GM12892 (cell line): ENCODE data around the gene CS.

ENCODE experiments used
- DNase-seq: peaks from one replicate; pipeline ENCODE4 v3.0.0; 2011; ENCODE audit not compliant: insufficient read length
- FAIRE-seq: peaks from 2 replicates; lab custom pipeline; 2011; peaks lifted over from hg19 to GRCh38; lab: Jason Lieb, UNC
- POLR2A ChIP-seq: IDR thresholded peaks from 2 replicates; pipeline ENCODE4 v1.6.1; 2011; ENCODE audit warnings: low read depth, low read length, control low read depth
- POLR2AphosphoS5 ChIP-seq: IDR thresholded peaks from 2 replicates; pipeline ENCODE4 v1.6.1; 2011; ENCODE audit warnings: low read depth, low read length, control low read depth
- TAF1 ChIP-seq: IDR thresholded peaks from 2 replicates; pipeline ENCODE4 v1.6.1; 2011; ENCODE audit warnings: low read depth, mild to moderate bottlenecking, control low read depth, low read length, borderline replicate concordance

The CS gene

DNA sequence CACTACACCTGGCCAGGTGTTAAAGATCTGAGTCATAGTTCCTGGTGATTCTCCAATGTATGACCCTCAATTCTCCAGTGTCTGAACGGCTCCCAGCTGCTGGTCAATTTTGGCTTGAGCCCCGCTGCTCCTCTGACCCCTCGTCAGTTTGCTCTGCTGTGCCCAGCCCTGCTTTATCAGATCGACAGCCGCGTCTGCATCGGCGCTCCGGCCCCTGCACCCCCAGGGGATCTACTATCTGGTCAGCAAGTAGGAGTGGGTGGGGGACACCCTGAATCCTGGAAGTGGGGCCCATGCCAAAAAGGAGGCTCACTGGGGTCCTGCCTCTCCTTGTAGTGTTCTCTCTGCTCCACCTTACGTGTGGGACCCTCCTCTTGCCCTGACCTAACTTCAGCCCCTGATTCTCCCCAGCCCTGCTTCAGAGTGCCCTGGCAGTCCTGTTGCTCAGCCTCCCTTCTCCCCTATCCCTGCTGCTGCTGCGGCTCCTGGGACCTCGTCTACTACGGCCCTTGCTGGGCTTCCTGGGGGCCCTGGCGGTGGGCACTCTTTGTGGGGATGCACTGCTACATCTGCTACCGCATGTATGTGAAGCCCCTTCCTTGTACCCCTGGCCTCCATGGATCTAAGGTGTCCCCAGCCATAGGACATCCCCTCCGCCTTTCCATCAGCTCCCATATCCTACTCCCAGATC lies 65.2 kb downstream of the CS start:
- TF ChIP-seq POLR2A (no peak), POLR2AphosphoS5 (0 out of 2 replicates have a peak, but pooled peaks have one; percentile 32), TAF1 (no peak)
- FAIRE-seq = no peak
- no peak for DNase-seq

DNA sequence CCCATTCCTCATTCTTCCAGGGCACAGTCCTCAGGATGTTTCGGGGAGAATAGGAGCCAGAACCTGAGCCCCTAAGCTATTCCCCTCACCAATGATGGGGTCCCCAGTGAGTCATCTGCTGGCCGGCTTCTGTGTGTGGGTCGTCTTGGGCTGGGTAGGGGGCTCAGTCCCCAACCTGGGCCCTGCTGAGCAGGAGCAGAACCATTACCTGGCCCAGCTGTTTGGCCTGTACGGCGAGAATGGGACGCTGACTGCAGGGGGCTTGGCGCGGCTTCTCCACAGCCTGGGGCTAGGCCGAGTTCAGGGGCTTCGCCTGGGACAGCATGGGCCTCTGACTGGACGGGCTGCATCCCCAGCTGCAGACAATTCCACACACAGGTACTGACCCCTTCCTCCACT lies 68.9 kb downstream of the CS start:
- DNase-seq = no peak
- no peak for FAIRE-seq
- TF ChIP-seq POLR2A = no peak
- no peak for TF ChIP-seq POLR2AphosphoS5
- no peak for TF ChIP-seq TAF1

DNA sequence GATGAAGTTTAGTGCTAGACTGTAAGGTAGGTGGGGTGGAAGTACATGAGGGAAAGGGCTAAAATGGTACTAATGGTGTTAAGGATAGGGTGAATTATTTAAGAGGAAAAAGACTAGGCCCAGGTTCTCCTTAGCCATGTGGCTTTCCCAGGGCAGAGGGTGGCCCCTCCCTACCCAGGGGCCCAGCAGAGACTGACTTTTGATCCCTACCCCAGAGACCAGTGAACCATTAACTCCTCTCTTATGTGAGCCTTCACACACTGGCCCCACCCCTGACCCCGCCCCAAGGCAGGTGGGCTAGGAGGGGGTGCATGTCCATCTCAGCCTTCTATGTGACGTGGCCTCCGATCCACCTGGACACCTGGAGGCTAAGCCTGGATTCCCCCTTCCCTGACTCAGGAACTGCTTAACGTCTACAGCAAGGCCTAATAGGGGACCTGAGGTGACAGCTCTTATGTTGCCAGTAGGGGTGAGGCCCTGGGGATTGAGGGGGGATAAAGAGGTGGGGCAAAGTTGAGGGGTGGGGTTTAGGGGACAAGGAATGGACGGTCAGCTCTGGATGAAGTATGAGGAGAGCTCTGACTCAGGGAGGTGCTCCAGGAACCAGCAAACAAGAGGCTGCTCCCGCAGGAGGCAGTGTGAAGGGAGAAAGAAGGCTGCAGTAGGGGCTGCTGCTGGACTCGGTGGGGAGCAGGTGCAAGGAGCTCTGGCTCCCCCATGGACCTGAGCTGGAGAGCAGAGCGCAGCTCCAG lies 69.5 kb downstream of the CS start:
- FAIRE-seq (no peak), DNase-seq (no peak)
- TF ChIP-seq POLR2AphosphoS5 (no peak), TAF1 (no peak), POLR2A (no peak)

DNA sequence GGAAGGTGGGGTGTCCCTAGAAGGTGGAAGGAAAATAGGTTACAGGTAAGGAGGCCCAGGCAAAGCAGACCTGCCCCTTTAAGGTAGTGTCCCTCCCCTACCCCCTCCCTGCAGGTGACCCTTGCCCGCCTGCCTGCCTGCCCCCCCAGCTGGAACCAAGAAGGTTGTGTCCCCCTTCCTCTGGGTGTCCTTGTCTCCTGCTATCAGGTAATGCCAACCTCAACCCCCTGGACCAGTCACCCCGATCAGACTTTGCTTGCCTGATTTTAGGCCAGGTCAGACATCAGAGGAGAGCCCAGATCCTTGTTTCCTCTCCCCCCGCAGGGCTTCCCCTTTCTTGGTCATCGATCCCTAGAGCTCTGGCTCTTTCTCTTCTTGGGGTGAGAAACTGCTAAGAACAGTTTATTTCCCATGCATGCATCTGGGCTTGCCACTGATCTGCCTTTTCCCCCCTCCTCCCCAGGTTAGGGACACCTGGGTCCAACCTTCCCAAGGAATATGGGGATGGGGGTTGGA lies 70.2 kb downstream of the CS start, which contains the start of gene SLC39A5:
SLC39A5 (plus strand) TSS at position 136 of the 516 bp plus-strand sequence. CDS start 1,224 bp downstream, outside the sequence.
- DNase-seq (no peak), FAIRE-seq (no peak)
- TF ChIP-seq POLR2AphosphoS5 (no peak), TAF1 (no peak), POLR2A (no peak)

DNA sequence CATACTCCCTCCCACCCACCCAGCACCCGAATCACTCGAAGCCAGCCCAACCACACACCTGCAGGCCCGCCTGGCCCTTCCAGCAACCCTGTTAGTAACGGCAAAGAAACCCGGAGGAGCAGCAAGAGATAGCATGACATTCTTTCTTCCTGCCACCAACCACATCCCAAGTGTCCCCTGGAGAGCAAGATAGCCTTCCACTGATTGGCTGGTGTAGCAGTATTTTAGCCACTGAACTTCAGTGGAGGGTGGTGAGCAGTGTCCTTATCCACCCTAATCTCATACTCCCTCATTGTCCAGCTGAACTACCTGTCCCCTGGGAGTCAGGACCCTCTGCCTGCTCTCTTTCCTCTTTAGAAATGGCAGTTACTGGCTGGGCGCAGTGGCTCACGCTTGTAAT lies 71.0 kb downstream of the CS start:
- no peak for TF ChIP-seq POLR2A
- TF ChIP-seq POLR2AphosphoS5 = no peak
- no peak for DNase-seq
- FAIRE-seq = no peak

DNA sequence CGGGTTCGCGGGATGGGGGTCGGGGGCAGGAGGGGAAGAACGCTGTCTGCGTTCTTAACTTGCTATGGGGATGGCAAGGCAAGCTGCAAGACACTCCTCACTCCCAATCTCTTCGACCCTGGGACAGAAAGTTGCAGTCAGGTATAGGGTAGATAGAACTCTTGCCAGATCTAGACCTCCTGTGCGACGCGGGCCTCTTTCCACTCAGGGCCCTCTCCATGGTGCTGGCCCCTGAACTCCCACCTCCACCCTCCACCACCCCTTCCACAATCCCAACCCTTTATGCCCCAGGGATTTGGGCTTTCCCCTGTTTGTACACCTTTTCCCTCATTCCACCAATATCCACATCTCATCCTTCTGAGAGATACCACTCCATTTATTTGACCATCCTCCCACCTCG lies 75.2 kb downstream of the CS start:
- no peak for FAIRE-seq
- DNase-seq = no peak
- no peak for TF ChIP-seq TAF1
- TF ChIP-seq POLR2AphosphoS5 = no peak
- no peak for TF ChIP-seq POLR2A

DNA sequence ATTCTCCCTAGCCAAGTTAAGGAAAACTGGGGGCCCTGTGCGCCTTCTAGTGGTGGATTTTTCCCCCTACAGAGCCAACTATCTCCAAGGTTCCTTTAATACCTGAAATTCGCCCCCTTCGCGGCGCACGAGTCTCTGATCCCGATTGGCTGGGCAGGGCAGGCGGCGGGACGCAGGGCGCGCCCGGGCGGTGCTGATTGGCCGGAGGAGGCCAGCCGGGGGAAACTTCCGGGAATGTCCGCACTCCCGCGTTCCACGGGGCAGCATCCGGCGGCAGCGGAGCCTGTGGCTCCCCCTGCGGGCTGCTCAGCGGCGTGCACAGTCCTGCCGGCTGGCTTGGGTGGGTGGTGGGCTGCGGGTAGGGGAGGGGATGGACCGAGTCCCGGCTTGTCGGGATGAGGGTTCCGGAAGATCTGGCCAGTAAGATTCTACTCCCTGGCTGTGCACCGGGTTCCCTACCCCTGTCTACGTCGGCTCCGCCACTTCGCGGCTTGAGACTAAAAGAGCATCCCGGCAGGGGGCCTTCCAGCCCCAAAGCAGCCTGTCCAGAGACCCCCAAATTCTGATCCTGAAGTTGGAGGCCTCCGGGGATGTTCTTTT lies 75.9 kb downstream of the CS start, which contains the start of gene NABP2:
NABP2 (plus strand) TSS at position 241 of the 600 bp plus-strand sequence. CDS start 515 bp downstream, outside the sequence.
- 0 out of 2 replicates have a peak, but pooled peaks have one; percentile 24 for TF ChIP-seq POLR2AphosphoS5
- peak; percentile 47; the same call in 1 of the 2 replicates for TF ChIP-seq POLR2A
- TF ChIP-seq TAF1 = 0 out of 2 replicates have a peak, but pooled peaks have one; percentile 11
- peak; percentile 96 for FAIRE-seq
- DNase-seq = peak; percentile 100

DNA sequence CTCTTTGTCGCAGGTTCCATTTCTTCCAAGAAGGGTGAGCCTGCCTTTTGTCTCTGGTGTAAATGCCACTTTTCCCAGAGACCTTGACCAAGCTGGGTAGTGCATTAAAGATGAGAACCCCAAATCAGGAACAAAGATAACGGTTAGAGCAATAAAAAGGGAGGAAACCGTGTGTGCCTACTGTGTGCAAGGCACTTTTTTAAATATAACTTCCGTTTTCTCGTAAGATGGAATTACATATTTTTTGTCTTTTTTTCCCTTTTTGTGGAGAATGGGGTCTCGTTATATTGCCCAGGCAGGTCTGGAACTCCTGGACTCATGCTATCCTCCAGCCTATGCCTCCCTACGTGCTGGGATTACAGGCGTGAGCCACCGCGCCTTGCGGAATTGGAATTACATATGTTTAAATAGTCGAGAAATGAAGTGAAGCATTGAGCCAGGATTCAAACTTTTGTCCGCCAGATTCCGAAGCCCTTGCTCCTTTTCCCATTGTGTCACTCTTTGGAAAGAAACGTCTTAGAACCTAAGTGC lies 76.5 kb downstream of the CS start:
- DNase-seq = no peak
- TF ChIP-seq POLR2AphosphoS5 (no peak), TAF1 (no peak), POLR2A (no peak)
- no peak for FAIRE-seq

DNA sequence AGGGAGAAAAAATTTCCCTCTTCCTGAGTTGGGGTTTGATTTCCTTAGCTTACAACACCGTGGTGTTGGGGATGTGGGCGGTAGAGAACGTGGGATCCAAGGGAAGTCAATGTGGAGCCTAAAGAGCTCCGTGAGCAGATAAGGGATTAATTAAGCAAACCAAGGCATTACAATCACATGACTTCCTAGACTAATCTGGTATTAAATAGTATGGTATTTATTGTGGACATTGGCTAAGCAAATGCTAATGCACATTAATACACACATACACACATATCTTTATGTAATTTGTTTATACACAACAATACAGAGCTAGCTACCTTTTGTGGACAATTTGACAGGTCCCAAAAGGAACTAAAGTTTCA lies 77.6 kb downstream of the CS start:
- TF ChIP-seq TAF1 (no peak), POLR2A (no peak), POLR2AphosphoS5 (no peak)
- FAIRE-seq (no peak), DNase-seq (no peak)

DNA sequence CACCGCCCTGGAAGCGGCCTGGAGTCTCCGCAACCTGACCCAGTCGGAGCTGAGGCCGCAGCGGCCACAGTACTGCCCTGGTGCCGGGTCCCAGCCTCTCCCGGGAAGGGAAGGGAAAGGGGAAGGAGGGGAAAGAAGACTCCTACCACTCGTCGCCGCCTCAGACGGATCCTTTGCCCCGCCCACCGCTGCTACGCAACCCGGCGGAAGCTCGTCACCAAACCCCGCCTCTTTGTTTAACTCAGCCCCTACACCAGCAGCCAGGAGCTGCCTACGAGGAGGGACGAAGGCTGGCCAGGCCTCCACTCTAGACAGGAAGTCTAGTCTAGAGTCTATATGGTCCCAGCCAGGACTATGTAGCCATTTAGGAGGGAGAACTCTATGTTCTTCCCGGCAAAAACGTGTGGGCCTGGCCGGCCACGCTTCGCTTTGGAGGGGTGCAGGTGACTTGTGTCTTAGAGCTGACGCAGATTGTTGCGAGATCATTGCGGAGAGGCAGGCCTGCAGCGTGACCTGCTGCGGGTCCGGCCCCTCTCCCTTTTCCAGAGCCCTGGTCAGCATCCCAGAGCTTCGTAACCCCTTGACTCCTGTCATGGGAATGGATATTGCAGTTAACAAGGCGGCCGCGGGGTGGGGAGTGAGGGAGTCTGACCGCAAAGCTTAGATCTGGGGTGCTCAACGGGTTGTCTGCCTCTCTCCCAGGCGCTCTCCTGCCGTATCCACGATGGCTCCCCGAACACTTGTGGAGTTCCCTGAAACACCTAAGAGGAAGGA lies 78.2 kb downstream of the CS start, which contains the start of gene RNF41:
RNF41 (minus strand) TSS at position 166 of the 774 bp plus-strand sequence. CDS start 7,875 bp downstream, outside the sequence.
- TF ChIP-seq POLR2AphosphoS5 = peak; percentile 91
- peak; percentile 91 for TF ChIP-seq POLR2A
- 0 out of 2 replicates have a peak, but pooled peaks have one; percentile 51 for TF ChIP-seq TAF1
- peak; percentile 97 for DNase-seq
- FAIRE-seq = peak; percentile 95
